ENCODE results near the gene ME3. TPM values are rescaled to one million over a fixed set of nuclear protein-coding genes. Genes with fewer than 3 reads are reported as not detected.

The ME3 gene
- total RNA-seq, 1 experiment from 2014 or later = 14.2 TPM

DNA sequence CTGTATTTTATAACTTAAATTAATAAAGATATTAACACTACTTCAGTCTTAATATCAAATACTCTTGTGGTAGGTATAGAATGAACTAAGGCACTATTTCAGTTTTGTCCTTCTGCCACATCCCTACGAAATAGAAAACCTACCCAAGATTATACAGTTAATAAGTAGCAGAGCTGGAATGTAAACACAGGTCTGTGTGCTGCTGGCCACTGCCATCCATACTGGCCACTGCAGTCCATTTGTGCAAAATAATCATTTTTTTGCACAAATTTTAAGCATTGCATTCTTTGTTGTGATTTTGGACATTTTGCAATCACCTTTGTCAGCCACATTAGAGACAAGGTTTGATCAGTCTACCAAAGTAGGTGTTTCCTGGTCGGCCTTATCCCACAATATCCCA lies 91.9 kb downstream of the ME3 start:
- no peaks in the 10 kb centered on the region for H3K27me3 Mint-ChIP-seq (ENCODE audit: unreplicated experiment)
- no peaks in the 10 kb centered on the region for H3K9me3 Mint-ChIP-seq (ENCODE audit: low read depth, unreplicated experiment)
- no peak overlapping the region for H3K4me3 Mint-ChIP-seq (ENCODE audit: low read depth, unreplicated experiment)
- DNase-seq = no peak
- BruUV-seq (replicated peaks) = no TSS peak
- no peak overlapping the region for H3K27ac Mint-ChIP-seq (ENCODE audit: unreplicated experiment)
- peaks cover 25% of the 10 kb centered on the region for H3K4me1 Mint-ChIP-seq (ENCODE audit: low read depth, unreplicated experiment)
- intact Hi-C loops (cut with micrococcal nuclease; ENCODE audit: unreplicated experiment) = no loop called here
- TF ChIP-seq, protein P1, sequence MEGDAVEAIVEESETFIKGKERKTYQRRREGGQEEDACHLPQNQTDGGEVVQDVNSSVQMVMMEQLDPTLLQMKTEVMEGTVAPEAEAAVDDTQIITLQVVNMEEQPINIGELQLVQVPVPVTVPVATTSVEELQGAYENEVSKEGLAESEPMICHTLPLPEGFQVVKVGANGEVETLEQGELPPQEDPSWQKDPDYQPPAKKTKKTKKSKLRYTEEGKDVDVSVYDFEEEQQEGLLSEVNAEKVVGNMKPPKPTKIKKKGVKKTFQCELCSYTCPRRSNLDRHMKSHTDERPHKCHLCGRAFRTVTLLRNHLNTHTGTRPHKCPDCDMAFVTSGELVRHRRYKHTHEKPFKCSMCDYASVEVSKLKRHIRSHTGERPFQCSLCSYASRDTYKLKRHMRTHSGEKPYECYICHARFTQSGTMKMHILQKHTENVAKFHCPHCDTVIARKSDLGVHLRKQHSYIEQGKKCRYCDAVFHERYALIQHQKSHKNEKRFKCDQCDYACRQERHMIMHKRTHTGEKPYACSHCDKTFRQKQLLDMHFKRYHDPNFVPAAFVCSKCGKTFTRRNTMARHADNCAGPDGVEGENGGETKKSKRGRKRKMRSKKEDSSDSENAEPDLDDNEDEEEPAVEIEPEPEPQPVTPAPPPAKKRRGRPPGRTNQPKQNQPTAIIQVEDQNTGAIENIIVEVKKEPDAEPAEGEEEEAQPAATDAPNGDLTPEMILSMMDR (IDR thresholded peaks at IDR 0.05; ENCODE audit: unreplicated experiment) = no peak
- CTCF ChIA-PET = no interaction called here
- H3K36me3 Mint-ChIP-seq (ENCODE audit: insufficient read depth, unreplicated experiment) = no peaks in the 10 kb centered on the region

- TF ChIP-seq, protein P1 (IDR thresholded peaks at IDR 0.05; ENCODE audit: unreplicated experiment) = no peak
- intact Hi-C loops (cut with micrococcal nuclease; ENCODE audit: unreplicated experiment) = loop anchor here (2.0 kb wide), 1 partner anchor 13 kb away; no protein-coding TSS in a partner anchor
- no peak overlapping the region for H3K4me3 Mint-ChIP-seq (ENCODE audit: low read depth, unreplicated experiment)
- peaks cover 29% of the 10 kb centered on the region for H3K4me1 Mint-ChIP-seq (ENCODE audit: low read depth, unreplicated experiment)
- CTCF ChIA-PET = no interaction called here
- no TSS peak for BruUV-seq (replicated peaks)
- H3K27me3 Mint-ChIP-seq (ENCODE audit: unreplicated experiment) = no peaks in the 10 kb centered on the region
- no peak for DNase-seq
- no peak overlapping the region for H3K27ac Mint-ChIP-seq (ENCODE audit: unreplicated experiment)
- no peaks in the 10 kb centered on the region for H3K9me3 Mint-ChIP-seq (ENCODE audit: low read depth, unreplicated experiment)
- H3K36me3 Mint-ChIP-seq (ENCODE audit: insufficient read depth, unreplicated experiment) = no peaks in the 10 kb centered on the region
These were observed 93.0 kb downstream of the ME3 start for GRCh38 chr11:86579406-86579731.

DNA sequence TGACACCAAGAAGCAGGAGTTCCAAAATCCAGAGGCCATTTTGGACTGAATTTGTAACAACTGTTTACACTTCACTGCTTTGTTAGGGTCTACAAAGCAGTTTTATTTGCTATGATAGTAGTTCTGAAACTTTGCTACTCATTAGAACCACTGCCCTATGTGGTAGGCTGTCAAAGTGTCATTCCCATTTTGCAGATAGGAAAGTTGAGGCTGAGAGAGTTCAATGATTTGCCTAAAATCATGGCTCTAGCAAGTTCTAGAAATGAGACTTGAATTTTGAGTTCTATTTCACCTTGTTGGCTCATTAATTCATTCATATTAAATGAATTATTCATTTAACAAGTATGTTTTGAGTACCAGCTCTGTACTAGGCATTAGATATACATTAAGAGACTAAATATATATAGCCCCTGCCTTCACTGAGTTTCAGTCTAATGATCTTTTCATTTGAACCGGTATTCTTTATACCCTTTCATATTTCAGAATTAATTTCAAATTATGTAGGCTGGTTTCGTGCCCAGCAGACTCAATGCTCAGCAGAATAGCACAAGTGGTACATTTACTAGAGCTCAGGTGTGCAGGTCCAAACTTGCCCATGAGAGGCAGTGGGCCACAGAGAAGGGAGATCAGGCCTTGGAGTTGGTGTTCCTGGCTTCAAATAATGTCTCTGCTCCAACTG lies 93.5 kb downstream of the ME3 start:
- no peak overlapping the region for H3K27ac Mint-ChIP-seq (ENCODE audit: unreplicated experiment)
- intact Hi-C loops (cut with micrococcal nuclease; ENCODE audit: unreplicated experiment) = loop anchor here (2.0 kb wide), 1 partner anchor 14 kb away; no protein-coding TSS in a partner anchor
- no peak for DNase-seq
- no peaks in the 10 kb centered on the region for H3K36me3 Mint-ChIP-seq (ENCODE audit: insufficient read depth, unreplicated experiment)
- CTCF ChIA-PET = interaction anchor here (1.6 kb wide), 1 partner anchor 30 kb away, joined by 4 read pairs; no protein-coding TSS in a partner anchor
- peaks cover 34% of the 10 kb centered on the region for H3K4me1 Mint-ChIP-seq (ENCODE audit: low read depth, unreplicated experiment)
- no peaks in the 10 kb centered on the region for H3K9me3 Mint-ChIP-seq (ENCODE audit: low read depth, unreplicated experiment)
- H3K27me3 Mint-ChIP-seq (ENCODE audit: unreplicated experiment) = no peaks in the 10 kb centered on the region
- H3K4me3 Mint-ChIP-seq (ENCODE audit: low read depth, unreplicated experiment) = no peak overlapping the region
- TF ChIP-seq, protein P1 (IDR thresholded peaks at IDR 0.05; ENCODE audit: unreplicated experiment) = no peak
- BruUV-seq (replicated peaks) = no TSS peak

DNA sequence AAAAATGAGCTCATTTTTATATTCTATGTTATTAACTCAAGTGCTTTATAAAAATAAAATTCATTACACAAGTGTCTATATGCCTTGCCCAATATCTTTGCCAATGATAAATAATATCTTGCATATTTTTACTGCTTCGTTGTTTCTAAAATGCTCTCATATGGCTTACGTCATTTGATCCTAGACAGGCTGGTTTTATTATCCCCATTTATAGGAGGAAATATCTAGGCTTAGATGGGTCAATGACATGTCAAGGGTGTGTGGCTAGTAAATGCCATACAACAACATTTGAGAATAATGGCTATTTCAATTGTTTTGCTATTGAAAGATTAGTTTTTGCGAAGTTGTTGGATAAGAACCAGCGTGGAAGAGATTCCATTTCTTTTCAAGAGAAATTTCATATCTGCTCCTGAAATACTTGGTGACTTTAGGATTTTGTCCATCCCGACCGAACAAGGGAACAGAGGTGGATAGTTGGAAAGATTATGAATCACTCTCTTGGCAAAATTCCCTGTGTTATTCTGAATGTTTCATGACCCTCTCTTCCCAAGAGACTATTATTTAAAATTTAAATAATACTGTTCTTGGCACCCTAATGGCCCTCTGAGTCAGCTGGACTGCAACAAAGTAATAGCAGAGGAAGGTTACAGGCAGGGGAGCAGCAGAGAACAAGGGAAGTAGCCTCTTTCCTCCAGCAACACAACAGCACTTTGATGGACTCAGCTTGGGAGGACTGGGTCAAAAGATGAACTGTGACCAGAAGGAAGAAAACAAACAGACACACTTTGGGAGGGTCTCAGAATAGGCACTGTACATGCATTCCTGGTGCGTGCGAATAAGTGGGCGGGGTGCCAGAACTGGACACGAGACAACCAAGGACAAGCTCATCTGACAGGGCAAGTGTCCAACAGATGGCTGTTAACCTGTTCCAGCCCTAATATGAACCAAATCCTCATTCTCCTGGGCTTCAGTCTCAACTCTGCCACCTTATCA lies 94.5 kb downstream of the ME3 start:
- no TSS peak for BruUV-seq (replicated peaks)
- CTCF ChIA-PET = interaction anchor here (1.6 kb wide), 1 partner anchor 31 kb away, joined by 4 read pairs; no protein-coding TSS in a partner anchor
- peak; percentile 41 for DNase-seq
- Mint-ChIP-seq H3K9me3 (ENCODE audit: low read depth, unreplicated experiment) (no peaks in the 10 kb centered on the region), H3K36me3 (ENCODE audit: insufficient read depth, unreplicated experiment) (no peaks in the 10 kb centered on the region), H3K27ac (ENCODE audit: unreplicated experiment) (no peak overlapping the region), H3K4me1 (ENCODE audit: low read depth, unreplicated experiment) (peaks cover 35% of the 10 kb centered on the region), H3K27me3 (ENCODE audit: unreplicated experiment) (no peaks in the 10 kb centered on the region), H3K4me3 (ENCODE audit: low read depth, unreplicated experiment) (no peak overlapping the region)
- TF ChIP-seq, protein P1 (IDR thresholded peaks at IDR 0.05; ENCODE audit: unreplicated experiment) = no peak
- intact Hi-C loops (cut with micrococcal nuclease; ENCODE audit: unreplicated experiment) = loop anchor here (2.0 kb wide), 1 partner anchor 15 kb away; no protein-coding TSS in a partner anchor
